ENCODE measurements around the gene RNU6-7.

DNA sequence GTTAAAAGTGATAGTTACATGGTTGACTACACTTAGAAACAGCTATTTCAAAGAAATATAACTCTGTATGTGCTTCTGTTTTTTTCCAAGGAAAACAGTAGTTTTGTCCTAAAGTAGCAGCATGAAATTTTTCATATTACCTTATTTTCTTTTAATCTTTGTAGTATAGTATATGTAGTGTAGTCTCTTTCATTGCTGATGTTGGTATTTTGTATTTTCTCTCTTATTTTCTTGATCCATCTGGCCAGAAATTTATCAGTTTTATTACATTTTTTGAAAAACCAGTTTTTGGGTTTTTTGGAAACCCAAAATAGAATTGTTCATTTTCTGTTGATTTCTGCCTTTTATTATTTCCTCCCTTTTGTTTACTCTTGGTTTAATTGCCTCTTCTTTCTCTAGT is 7.6 kb downstream of the RNU6-7 start:
- TF ChIP-seq, protein P1, sequence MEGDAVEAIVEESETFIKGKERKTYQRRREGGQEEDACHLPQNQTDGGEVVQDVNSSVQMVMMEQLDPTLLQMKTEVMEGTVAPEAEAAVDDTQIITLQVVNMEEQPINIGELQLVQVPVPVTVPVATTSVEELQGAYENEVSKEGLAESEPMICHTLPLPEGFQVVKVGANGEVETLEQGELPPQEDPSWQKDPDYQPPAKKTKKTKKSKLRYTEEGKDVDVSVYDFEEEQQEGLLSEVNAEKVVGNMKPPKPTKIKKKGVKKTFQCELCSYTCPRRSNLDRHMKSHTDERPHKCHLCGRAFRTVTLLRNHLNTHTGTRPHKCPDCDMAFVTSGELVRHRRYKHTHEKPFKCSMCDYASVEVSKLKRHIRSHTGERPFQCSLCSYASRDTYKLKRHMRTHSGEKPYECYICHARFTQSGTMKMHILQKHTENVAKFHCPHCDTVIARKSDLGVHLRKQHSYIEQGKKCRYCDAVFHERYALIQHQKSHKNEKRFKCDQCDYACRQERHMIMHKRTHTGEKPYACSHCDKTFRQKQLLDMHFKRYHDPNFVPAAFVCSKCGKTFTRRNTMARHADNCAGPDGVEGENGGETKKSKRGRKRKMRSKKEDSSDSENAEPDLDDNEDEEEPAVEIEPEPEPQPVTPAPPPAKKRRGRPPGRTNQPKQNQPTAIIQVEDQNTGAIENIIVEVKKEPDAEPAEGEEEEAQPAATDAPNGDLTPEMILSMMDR (IDR thresholded peaks at IDR 0.05) = no peak
- no peak for TF ChIP-seq POLR2A (IDR thresholded peaks at IDR 0.05)

All from heart left ventricle (tissue), 13 donors.